Fibroblast of lung (primary cell): ENCODE measurements around the gene OLFML1.

Experiments used
- EZH2 ChIP-seq: IDR thresholded peaks from 2 replicates; pipeline ENCODE4 v1.5.1; 2012; ENCODE audit warnings: low read length, control low read depth, mild to moderate bottlenecking; ENCODE audit errors: missing control alignments
- TF ChIP-seq, protein P1 (sequence below), 2 donors: IDR thresholded peaks in 1 of 2; conservative IDR thresholded peaks in 1 of 2; 1 replicate in 1 of 2; 2 replicates in 1 of 2; pipeline ENCODE4 v1.5.1; 2011 to 2012; ENCODE audit warnings: low read length in 2 of 2, control low read depth in 1 of 2, inconsistent platforms in 1 of 2, low read depth in 1 of 2, mild to moderate bottlenecking in 1 of 2

DNA sequence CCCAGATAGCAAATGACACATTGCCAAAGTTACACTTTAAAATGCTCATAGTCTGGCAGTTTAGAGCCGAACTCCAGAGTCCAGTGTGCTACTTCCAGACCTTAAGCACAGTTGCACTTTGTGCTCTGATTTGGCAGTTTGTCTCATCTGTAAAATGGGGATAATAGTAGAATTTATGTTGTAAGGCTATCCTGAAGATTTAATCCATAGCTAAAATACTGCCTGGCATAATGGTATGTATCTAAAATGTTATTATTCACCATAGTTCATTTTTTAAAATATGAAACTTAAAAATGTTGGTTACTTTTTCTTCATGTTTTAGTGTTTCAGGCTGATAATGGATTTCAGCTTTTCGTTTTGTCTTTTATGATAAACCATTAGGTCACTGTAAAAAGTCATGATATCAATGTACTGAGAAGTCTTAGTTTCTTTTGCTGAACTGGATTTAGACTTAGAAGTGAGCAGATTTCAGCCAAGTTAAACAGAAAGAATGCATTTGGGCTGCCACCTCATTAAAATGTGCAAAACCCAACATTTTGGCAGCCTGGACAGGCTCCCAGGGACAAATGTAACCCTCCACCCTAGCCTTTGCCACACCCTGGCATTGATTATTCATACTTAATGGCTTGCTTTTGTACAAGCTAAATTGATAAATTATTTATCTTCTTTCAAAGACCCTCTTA lies 933 bp downstream of the OLFML1 start:
- no peak for TF ChIP-seq EZH2
- TF ChIP-seq, protein P1, sequence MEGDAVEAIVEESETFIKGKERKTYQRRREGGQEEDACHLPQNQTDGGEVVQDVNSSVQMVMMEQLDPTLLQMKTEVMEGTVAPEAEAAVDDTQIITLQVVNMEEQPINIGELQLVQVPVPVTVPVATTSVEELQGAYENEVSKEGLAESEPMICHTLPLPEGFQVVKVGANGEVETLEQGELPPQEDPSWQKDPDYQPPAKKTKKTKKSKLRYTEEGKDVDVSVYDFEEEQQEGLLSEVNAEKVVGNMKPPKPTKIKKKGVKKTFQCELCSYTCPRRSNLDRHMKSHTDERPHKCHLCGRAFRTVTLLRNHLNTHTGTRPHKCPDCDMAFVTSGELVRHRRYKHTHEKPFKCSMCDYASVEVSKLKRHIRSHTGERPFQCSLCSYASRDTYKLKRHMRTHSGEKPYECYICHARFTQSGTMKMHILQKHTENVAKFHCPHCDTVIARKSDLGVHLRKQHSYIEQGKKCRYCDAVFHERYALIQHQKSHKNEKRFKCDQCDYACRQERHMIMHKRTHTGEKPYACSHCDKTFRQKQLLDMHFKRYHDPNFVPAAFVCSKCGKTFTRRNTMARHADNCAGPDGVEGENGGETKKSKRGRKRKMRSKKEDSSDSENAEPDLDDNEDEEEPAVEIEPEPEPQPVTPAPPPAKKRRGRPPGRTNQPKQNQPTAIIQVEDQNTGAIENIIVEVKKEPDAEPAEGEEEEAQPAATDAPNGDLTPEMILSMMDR (conservative IDR thresholded peaks at IDR 0.05 in 1 of 2, IDR thresholded peaks at IDR 0.05 in 1 of 2; ENCODE audit: low read depth in 1 of 2, low read length in 2 of 2), result no peak
